HG03039 (cell line): ENCODE data around the gene MIDN.

ENCODE experiments used
- ATAC-seq: cut with Tn5 transposase; IDR thresholded peaks from one replicate; pipeline ENCODE4 v1.9.1; 2021; ENCODE audit warnings: mild to moderate bottlenecking, moderate library complexity; ENCODE audit not compliant: unreplicated experiment

MIDN gene

DNA sequence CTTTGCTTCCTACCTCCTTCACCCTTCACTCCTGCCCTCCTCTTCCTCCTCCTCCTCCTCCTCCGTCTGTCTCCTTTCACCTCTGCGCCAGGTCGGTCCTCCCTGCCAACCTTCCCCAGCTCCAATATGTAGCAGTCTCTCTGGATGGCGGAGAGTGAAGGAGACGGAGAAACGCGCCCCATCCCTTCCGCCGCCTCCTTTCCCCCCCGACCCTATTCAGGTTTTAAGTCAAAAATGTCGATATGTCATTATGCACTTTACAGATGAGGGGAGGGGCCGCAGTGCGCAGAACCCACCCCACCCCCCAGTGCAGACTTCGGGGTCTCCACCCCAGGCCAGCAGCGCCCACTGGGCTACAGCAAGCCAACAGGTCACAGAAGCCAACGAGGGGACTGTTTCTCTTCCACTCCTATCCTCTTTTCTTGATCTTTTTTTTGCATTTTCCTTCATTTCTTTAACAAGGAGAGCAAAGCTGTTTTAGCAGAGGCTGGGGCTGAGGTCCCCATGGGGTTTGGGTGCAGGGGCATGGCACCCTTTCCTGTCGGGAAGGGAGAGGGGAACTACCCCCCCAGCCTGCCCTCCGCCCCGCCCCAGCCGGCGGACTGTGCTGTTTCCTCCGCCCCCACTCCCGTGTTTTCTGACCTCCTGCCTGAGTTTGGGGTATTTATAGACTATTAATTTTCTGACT is 9.2 kb downstream of the MIDN start:
- ATAC-seq: no peak

DNA sequence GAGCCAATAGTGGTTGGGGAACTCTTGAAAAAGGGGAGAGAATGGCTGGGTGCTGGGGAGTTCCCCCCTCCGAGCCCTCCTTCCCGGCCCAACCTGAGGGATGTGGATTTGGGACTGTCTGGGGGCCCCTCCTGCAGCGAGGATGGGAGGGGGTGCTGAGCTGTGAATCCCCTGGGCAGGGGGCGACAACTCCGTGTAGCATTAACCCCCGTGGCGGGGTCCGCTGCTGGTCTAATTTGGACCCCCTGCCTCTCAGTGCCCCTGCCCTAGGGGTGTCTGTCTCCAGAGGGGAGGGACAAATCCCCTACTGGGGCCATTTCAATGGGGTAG is 9.7 kb downstream of the MIDN start:
- no peak for ATAC-seq

DNA sequence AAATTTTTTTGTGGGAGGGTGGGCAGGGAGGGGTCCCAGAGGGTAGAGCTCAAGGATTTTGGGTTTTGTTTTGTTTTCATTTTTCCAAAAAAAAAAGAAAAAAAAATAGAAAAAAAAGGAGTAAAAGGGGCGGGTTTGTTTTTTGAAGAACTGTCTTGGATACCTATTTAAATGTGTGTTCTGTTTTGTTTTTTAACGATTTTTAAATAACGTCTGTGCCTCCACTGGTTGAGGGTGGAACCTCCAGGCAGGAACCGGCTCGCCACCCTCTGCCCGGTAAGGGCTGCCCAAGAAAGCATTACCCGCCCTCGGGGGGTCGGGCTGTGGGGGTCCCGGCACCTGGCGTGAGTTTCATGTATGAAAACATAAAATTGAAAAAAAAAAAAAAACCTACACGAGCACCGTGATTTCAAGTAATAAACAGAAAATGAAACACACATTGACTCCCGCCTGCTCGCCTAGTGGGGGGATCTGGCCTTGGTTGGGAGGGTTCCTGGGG is 10.4 kb downstream of the MIDN start:
- no peak for ATAC-seq

DNA sequence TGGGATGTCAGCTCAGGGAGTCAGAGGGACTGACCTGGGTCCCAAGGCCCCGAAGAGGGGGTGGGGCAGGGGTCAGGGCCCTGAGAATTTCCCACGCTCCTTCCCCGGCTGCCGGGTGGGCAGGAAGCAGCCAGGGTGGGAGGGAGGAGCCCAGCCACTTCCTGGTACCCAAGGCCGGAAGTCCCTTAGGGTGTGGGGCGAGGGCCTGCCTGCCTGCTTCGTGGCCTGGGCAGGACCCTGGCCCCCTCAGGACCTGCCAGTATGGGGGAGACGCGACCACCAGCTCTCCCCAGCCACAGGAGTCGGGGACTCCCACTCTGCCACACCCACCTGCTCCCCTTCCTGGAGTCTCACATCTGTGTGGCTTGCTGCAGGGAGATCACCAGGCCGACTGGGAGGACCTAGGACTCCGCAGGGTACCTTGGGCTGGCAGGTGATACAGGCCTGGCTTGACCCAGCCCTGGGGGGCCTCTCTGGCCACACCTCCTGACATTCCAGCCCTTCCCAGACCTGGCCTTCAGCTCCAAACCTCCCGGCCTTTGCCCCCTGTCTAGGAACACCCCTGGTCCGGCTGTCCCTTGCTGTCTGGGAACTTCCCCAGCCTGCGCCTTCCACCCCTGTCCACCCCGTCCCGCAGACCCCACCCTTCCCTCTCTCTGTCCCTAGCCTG is 11.0 kb downstream of the MIDN start:
- ATAC-seq: no peak

DNA sequence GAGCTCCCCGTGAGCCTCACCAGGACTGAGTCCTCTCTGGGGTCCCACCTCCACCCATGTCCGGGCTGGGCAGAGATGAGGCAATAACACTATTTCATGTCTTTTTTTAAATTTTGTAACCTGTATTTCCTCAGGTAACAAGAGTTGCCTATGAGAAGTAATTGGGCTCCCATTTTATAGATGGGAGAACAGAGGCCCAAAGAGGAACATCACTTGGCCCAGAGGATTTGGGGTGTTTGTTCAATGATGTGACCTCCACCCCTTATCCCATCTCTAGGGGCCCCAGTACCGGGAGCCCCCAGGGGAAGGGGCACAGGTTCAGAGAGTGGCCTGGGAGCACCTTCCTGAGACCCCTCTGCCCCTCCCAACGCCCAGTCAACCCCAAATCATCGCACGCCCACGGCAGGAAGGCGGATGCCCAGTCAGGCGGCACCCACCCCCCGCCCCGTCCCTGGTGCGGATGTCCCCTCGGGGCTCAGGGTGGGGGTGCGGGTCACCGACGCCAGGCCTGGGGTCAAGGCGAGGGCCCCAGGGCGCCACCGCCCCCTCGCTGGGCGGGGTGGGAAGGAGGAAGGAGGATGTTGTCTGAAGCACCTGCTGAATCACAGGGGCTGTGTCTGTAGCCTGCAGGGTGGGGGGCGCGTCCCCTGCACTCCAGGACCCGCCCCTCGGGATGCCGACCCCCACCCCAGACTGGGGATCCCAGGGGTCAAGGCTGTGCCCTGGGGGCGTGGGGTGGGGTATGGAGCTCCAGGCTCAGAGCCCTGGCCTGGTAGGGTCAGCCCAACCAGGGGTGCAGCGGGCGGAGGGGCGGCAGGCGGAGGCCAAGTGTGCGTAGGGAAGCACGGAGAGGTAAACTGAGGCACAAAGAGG is 11.7 kb downstream of the MIDN start:
- peak; percentile 0 for ATAC-seq

DNA sequence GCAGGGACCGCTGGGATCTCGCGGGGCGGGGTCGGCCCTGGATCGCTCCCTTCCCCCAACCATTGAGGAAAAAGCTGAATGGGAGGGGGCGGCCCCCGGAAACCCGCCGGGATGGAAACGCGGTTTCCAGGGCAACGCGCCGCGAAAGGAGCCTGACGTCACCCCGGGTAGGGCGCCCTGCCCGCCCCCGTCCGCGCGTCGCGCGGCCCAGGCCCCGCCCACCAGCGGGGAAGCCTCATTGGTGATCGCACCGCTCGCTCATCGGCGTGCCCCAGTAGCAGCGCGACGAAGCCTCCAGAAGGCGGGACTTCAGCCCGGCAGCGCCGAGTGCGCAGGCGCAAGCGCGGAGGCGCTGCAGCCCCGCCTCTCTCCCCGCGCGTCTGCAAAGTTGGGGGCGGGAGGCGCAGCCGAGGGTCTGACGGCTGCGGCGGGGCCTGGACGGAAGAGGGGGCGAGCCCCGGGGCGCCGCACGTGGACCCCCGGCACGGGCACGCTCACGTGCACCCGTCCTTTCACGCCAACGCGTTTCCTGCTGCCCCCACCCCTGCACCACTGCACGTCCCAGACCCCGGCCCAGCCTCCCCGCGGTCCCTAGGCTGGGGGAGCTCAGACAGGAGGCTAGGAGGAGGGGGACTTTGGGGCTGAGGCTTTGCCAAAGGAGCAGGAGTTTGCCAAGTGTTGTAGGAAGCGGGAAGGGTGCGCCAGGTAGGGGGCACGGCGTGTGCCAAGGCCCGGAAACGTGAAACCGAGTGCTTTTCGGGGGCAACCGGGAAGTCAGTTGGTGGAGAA is 12.6 kb downstream of the MIDN start:
- ATAC-seq: peak; percentile 66

DNA sequence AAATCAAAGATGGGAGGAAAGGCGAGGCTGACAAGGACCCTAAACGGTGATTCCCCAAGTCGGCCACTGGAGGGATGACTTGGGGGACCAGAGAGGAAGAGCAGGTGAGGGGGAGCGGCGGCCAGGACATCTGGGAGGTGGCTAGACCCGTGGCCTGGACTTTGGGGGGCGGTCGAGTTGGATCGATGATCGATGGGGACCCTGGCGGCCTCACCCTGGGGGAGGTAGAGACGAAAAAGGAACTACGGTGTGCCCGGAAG is 13.1 kb downstream of the MIDN start:
- ATAC-seq: no peak

DNA sequence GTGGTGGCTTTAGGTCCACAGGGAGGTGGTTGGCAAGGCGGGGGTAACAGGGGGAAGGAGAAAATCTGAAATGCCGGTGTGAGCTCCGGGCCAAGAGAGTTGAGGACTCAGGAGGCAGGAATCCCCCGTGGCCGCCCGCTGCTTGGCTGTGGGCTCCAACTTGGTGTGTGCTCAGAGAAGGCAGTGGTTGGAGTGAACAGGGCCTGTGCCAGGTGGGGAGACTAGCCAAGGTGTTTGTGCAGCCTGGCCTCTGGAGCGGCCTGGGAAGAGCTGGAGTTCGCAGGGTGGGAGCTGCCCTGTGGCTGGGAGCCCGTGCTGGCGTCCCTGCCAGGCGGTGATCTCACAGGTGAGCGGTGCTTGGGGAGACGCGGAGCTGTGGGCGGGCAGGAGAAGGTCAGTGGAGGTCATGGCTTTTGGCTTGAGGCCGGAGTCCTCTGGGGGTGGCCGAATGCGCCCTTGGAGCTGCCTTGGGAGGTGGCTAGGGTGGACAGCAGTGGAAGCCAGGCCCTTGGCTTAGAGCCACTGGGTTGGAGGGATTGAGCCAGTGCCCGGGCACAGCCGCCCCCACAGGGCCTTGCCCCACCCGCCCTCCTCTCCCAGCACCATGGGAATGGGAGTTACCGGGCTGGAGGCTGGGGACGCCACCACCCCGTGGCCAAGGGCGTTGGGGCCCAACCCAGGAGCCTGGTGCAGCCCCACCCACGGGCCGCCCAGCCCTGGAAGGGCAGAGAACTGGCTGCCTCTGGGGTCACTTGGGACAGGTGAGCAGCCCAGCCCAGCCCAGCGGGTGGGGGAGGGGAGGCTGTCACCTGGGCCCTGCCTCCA is 13.6 kb downstream of the MIDN start:
- ATAC-seq: no peak

DNA sequence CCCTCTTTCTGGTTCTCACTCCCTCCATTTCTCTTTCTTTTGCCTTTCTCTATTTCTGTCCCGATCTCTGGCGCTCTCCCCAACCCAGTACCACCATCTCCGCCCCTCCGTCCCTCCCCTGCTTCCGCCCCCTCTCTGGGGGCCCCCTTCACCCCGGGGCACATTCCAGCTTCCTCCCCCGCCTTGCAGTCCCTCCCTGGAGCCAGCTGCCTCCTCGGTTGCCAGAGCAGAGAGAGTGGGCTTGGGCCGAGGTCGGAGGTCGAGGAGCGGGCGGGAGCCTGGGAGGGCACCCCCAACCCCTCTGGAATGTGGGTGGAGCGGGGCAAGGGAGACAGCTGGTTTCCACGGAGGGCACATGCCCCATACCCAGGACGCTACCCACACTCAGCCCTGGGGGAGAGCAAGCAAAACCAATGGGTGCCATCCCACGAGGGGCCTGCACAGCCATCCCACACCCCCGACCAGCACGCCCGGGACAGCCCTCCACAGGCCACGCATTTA is 14.3 kb downstream of the MIDN start:
- no peak for ATAC-seq

DNA sequence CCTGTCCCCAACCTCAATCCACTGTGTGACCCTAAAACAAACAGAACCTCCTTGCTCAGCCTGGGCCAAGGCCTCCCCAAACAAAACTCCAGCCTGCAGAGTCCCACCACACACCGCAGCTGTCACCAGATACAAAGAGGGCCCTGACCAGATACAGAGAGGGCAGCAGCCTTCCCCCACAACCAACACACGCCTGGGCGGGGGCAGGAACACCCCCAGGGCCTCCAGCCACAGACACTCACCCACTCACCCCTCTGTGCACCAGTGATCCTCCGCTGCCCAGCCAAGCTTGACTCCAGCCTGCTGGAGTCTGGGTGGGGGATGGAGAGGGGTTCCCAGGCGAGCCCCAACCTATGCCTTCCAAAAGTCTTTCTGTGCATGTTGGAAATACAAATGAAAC is 14.8 kb downstream of the MIDN start:
- ATAC-seq: no peak

DNA sequence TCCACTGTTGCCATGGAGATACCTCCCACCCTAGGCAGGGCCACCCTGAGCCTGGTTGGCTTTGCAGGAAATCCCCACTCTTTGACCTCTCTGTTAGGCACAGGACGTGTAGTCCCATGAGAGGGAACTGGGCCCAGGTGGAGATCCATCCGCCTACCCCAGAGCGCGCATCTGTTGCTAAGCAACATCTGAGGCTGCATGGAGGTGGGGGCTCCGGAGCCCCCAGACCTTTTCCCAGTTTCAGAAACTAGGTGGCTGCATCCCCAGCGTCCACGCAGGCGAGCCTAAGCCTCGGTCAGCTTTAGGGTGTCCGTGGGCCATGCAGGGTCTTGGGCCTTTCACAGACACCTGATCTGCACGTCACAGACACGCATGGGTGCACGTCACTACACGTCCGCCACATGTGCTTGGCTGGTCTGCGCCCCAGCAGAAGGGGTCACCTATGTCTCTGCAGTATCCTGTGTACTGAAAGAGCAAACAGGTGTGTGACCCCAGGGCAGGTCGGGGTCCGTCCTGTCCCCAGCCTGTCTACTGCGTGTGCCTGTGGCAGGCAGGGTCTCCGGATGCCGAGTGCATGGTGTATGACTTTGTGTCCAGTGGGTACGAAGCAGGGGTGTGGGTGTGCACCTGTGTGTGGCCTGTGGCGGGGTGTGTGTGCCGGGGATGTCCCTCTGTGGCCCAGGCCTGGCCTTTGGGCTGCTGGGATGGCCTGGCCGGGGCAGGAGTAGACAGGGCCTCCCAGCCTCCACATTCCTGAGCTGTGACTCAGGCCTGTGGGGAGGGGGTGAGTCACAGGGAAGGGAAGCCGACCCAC is 16.6 kb downstream of the MIDN start:
- no peak for ATAC-seq

DNA sequence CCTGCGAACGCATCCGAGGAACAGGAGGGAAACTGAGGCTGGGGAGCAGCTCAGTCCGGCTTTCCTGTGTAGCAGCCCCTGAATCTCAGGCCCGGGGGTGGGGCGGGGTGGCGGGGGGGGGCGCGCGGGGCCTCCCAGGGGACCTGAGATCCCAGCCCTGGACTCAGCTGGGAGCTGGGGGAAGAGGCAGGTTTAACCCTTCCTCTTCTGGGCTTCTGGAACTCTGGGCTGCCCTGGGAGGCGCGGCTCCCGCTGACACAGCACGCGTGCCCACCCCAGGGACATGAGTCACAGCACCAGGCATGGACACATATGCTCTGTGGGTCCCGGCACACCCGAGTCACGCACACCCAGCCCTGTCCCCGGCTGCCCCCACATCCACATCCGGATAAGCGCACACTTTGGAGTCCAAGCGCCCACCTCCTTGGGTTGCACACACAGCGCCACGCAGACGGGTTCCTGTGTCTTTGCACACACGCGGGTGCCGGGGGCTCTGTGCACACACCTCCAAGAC is 17.3 kb downstream of the MIDN start:
- no peak for ATAC-seq

DNA sequence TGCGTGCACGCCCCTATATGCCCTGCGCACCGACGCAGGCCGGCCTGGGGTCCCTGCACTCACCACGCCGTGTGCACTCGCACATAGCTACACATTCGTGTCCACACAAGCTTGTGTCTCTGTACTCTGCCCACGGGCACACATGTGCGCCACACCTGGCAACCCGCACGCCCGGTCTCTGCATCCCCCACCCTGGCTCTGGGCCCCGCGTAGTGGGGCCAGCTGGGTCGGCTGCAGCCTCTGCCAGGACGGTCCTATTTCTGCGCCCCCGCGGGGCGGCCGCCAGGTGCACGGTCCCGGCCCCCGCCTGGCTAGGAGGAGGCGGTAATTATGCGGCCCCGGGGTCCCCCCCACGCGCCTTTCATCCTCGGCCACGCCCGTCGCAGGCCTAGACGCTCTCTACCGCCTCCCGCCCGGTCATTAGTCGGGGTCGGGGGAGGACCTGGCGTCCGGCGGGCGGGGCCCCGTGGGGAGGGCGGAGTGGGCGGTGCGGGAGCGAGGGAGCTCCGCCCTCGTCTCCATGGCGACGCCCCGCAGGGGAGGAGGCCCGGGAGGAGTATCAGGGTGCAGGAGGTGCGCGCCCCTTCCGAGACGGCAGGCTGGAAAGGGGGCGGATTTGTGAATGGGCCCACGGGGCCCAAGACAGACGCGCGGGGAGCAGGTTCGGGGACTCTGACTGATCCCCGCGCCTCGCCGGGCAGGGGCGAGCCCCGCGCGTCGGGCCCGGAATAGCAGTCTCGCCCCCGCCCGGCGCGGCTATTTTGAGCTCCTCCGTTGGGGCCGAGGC is 17.9 kb downstream of the MIDN start:
- ATAC-seq: peak; percentile 29

DNA sequence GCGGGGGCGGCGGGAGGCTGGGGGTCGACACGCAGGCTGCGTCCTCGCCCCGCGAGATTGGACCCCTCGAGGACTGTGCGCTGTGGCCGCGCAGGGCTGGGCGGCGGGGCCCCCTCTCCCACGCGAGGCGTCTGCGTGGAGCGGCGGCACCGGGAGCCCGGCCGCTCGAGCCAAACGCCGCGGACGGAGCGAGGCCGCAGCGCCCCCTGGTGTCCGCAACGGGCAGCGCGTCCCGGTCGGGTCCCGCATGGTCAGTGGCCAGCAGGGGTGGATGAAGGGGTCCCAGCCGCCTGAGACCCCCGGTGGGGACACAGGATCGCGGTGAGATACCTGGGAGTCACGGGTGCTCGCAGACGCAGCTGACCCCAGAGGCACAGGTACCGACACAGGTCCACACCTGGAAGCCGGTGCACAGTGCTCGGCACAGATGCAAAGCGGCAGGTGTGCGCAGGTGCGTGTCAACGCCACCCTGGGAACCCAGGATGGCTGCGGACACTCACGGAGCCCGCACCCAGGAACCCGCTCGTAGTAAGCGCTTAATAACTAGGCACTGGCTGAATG is 18.6 kb downstream of the MIDN start:
- ATAC-seq: peak; percentile 10

DNA sequence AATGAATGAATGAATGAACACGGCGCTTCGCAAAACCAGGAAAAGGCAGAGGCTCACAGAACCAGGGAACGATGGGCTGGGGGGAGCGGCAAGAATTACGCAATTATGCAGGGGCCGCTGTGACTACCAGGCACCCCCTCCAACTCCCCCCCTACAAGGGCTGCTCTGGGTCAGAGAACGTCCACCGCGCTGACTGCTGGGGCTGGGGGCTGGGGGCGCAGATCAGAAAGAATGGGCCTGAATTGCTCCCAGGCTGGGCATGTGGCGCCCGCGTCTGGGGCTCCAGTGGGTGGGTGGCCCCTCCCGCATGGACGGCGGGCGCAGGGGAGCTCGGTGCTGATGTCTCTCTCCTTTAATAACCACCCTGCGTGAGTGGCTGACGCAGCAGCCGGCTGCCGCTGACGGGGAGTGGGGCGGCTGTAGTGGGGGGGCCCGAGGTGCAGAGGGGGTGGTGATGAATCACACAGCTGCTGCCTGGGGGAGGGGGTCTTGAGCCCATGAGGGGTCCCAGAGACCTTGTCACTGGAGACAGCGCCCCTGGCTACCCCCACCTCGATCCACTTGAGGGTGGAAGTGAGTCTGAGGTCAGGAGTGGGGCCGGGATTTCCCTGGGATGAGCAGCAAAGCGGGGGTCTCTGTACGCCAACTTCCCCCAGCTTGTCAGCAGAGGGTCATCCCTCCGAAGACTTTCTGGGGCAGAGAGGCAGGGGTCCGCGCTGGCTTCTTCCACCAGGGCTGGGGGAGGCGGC is 19.3 kb downstream of the MIDN start:
- no peak for ATAC-seq

DNA sequence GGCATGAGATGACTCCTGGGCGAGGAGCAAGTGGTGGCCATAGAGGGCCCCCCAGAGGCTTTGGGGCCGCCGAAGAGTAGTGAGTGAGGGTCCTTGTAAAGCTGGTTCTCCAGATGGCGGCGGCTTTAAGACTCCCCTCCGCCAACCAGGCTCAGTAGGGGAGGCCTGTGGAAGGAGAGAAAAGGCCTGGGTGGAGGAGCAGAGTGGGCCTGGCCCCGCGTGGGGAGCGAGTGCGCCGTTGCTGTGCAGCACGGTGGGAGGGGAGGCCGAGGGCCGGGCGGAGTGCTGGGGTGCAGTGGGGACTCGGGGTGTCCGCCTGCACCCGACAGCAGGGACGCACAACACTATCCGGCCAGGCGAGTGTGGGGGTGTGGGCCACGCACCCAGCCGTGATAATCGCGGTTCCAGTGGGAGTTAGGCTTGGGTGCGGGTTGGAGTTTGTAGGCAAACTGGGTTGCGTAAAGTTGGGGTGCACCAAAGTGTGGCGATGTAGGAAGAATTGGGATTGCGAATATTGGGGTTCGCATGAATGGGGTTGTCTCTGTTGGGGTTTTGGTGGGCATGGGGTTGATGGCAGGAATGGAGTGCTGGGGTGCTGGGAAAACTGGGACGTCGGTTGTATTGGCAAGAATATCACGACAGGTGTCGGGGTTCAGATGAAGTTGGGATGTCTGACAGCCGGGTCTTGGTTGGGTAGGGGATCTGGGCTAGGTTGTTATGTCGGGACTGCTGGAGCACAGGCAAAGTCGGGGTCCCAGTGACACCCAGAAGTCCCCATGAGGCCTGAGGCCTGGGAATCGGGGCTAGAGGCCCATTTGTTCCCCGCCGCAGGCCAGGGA is 20.1 kb downstream of the MIDN start:
- no peak for ATAC-seq
